Panc1 (cell line): ENCODE data around the gene ARSI.

Experiments used
- CTCF ChIP-seq: fragments of 450-650 bp; IDR thresholded peaks from 2 replicates; pipeline ENCODE4 v1.5.1; 2017; ENCODE audit warnings: mild to moderate bottlenecking
- POLR2AphosphoS5 ChIP-seq: IDR thresholded peaks from 2 replicates; pipeline ENCODE4 v1.6.1; 2012; ENCODE audit warnings: mild to moderate bottlenecking, low read depth, low read length, moderate library complexity
- REST ChIP-seq, 2 experiments: IDR thresholded peaks; 2 replicates each; pipeline ENCODE4 v1.6.1; 2011 to 2012; ENCODE audit warnings: low read depth in 2 of 2, control low read depth in 1 of 2, low read length in 1 of 2, mild to moderate bottlenecking in 1 of 2, moderate library complexity in 1 of 2; ENCODE audit not compliant: insufficient read depth in 1 of 2
- SIN3A ChIP-seq: IDR thresholded peaks from 2 replicates; pipeline ENCODE4 v1.6.1; 2012; ENCODE audit warnings: low read depth, mild to moderate bottlenecking, low read length, moderate library complexity, borderline replicate concordance; ENCODE audit not compliant: insufficient read depth

GRCh38 chr5:150295172-150295634, 7.5 kb downstream of the ARSI start:
- no peak for TF ChIP-seq CTCF
- TF ChIP-seq SIN3A = no peak
- no peak for TF ChIP-seq REST (IDR thresholded peaks at IDR 0.05; ENCODE audit: insufficient read depth in 1 of 2, low read depth in 2 of 2, low read length in 1 of 2)
- TF ChIP-seq POLR2AphosphoS5 = no peak
